Measurements from ENCODE around the gene IL15RA.
A peak's percentile ranks its signal among the peaks of the same experiment; 100 is the strongest.

IL15RA gene

DNA sequence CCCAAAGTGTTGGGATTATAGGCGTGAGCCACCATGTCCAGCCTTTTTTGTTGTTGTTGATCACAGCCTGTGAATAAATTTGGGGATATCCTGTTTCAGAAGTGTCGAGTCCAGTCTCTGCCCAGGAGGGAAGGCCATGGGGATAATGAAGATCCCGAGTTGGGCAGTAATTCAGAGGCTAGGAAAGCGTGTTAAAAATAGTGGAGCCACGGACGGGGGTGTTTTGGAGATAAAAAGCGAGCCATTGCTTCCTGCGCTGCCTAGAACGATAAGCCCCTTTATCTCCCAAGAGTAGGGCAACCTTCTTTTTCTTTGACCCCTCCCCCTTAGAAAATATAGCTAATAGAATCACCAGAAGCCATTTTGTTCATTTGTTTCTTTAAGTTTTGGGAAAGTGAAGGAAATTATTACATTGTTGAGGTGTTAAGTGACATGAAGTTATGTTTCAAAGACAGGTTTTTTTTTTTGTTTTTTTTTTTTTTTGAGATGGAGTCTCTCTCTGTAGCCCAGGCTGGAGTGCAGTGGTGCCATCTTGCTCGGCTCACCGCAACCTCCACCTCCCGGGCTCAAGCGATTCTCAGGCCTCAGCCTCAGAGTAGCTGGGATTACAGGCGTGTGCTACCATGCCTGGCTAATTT lies 43.3 kb downstream of the IL15RA start:
- no peak overlapping the region for H2BK12ac ChIP-seq (ENCODE audit: low read length in 2 of 2)
- peaks cover 59 to 94% of the 10 kb centered on the region in 2 experiments for H3K36me3 ChIP-seq (ENCODE audit: control insufficient read depth in 1 of 2, insufficient read depth in 2 of 2, low read depth in 1 of 2, low read length in 2 of 2)

DNA sequence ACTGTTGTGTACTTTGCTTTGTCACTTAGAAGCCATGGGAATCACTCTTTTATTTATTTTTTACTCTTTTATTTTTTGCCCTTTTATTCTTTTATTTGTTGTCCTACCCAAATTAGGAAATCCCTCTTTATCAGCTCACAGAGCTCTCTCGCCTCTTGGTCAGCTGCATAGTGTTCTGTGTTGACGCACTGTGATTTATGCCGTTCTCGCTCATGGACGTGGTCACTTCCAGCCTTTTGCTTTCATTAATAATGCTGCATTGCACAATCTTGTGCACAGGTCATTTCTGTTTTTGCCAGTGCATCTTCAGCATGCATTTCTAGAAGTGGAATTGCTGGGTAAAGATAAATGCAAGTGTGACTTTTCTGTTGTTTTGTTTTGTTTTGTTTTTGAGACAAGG lies 45.0 kb downstream of the IL15RA start:
- no peak overlapping the region for H4K8ac ChIP-seq (ENCODE audit: low read length)
- H3K4me1 ChIP-seq (ENCODE audit: control insufficient read depth, insufficient read depth, low read depth, low read length): no peaks in the 10 kb centered on the region
- 76% methylated on average over 5 of the region's 5 CpGs for whole genome bisulfite sequencing
- no peak overlapping the region for H3K9ac ChIP-seq (ENCODE audit: low read length)
- no peak overlapping the region for H2BK5ac ChIP-seq (ENCODE audit: low read depth, low read length, poor library complexity, severe bottlenecking)
- no peak overlapping the region for H2AFZ ChIP-seq (ENCODE audit: low read depth, low read length)
- H3K23ac ChIP-seq (ENCODE audit: low read length in 2 of 2): no peak overlapping the region
- H3K14ac ChIP-seq (ENCODE audit: low read length in 2 of 2): no peak overlapping the region
- H3K4ac ChIP-seq (ENCODE audit: low read depth in 1 of 2, low read length in 2 of 2): no peak overlapping the region
- H3K4me3 ChIP-seq (ENCODE audit: insufficient read depth in 1 of 2, low read depth in 1 of 2, low read length in 2 of 2): no peak overlapping the region
- peaks cover 61 to 91% of the 10 kb centered on the region in 2 experiments for H3K36me3 ChIP-seq (ENCODE audit: control insufficient read depth in 1 of 2, insufficient read depth in 2 of 2, low read depth in 1 of 2, low read length in 2 of 2)
- H2BK120ac ChIP-seq (ENCODE audit: low read depth, low read length): no peak overlapping the region
- H3K18ac ChIP-seq (ENCODE audit: low read depth in 1 of 2, low read length in 2 of 2): no peak overlapping the region
- no peak overlapping the region for H2AK5ac ChIP-seq (ENCODE audit: low read length, severe bottlenecking)
- H3K27ac ChIP-seq (ENCODE audit: low read length, poor library complexity, severe bottlenecking): no peak overlapping the region
- DNase-seq: peak; percentile 18
- peaks cover 9% of the 10 kb centered on the region for H3K79me1 ChIP-seq (replicated peaks; ENCODE audit: low read length, poor library complexity, severe bottlenecking)
- H2BK15ac ChIP-seq (ENCODE audit: low read depth, poor library complexity, severe bottlenecking): no peak overlapping the region
- H3K9me3 ChIP-seq (ENCODE audit: control insufficient read depth, low read length): no peaks in the 10 kb centered on the region
- no peak overlapping the region for H4K91ac ChIP-seq (ENCODE audit: low read length)
- no peak overlapping the region for H3K4me2 ChIP-seq (ENCODE audit: low read length, poor library complexity, severe bottlenecking)
- H3K27me3 ChIP-seq (ENCODE audit: control insufficient read depth in 1 of 2, insufficient read depth in 1 of 2, low read length in 2 of 2): no peaks in the 10 kb centered on the region
- H2BK12ac ChIP-seq (ENCODE audit: low read length in 2 of 2): no peak overlapping the region

More for the DNA sequence above, 43.3 kb downstream of the IL15RA start:
- Histone ChIP-seq H2BK120ac (ENCODE audit: low read depth, low read length) (no peak overlapping the region), H2AFZ (ENCODE audit: low read depth, low read length) (no peak overlapping the region), H4K8ac (ENCODE audit: low read length) (no peak overlapping the region), H3K9me3 (ENCODE audit: control insufficient read depth, low read length) (no peaks in the 10 kb centered on the region), H3K4me2 (ENCODE audit: low read length, poor library complexity, severe bottlenecking) (no peak overlapping the region), H2BK5ac (ENCODE audit: low read depth, low read length, poor library complexity, severe bottlenecking) (no peak overlapping the region), H2AK5ac (ENCODE audit: low read length, severe bottlenecking) (no peak overlapping the region), H3K9ac (ENCODE audit: low read length) (no peak overlapping the region), H3K27ac (ENCODE audit: low read length, poor library complexity, severe bottlenecking) (no peak overlapping the region), H3K4me1 (ENCODE audit: control insufficient read depth, insufficient read depth, low read depth, low read length) (no peaks in the 10 kb centered on the region), H3K27me3 (ENCODE audit: control insufficient read depth in 1 of 2, insufficient read depth in 1 of 2, low read length in 2 of 2) (no peaks in the 10 kb centered on the region), H2BK15ac (ENCODE audit: low read depth, poor library complexity, severe bottlenecking) (no peak overlapping the region), H4K91ac (ENCODE audit: low read length) (no peak overlapping the region), H3K14ac (ENCODE audit: low read length in 2 of 2) (no peak overlapping the region), H3K4ac (ENCODE audit: low read depth in 1 of 2, low read length in 2 of 2) (no peak overlapping the region), H3K4me3 (ENCODE audit: insufficient read depth in 1 of 2, low read depth in 1 of 2, low read length in 2 of 2) (no peak overlapping the region), H3K79me1 (replicated peaks; ENCODE audit: low read length, poor library complexity, severe bottlenecking) (peaks cover 9% of the 10 kb centered on the region), H3K23ac (ENCODE audit: low read length in 2 of 2) (no peak overlapping the region), H3K18ac (ENCODE audit: low read depth in 1 of 2, low read length in 2 of 2) (no peak overlapping the region)
- DNase-seq: no peak
- 92% methylated on average over 9 of the region's 14 CpGs for WGBS

DNA sequence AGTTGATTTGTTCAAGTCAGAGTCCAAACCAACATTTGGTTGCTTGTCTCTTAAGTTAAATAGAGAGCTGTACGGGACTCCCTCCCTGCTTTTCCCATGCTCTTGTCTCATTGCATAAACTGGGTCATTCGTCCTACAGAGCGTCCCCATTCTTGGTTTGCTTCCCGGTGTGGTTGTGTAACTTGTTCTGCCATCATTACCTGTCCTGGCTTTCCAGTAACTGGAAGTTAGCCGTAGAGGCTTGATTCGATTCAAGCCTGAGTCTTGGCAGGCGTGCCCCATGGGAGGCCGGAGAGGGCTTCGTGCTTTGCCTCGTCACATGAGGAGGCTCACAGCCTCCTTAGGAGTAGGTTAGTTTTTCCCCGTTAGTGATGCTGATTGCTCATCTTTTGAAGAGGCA lies 47.1 kb downstream of the IL15RA start:
- H3K36me3 ChIP-seq (ENCODE audit: control insufficient read depth in 1 of 2, insufficient read depth in 2 of 2, low read depth in 1 of 2, low read length in 2 of 2): peaks cover 53 to 85% of the 10 kb centered on the region in 2 experiments
- no peak overlapping the region for H2BK5ac ChIP-seq (ENCODE audit: low read depth, low read length, poor library complexity, severe bottlenecking)
- H2BK15ac ChIP-seq (ENCODE audit: low read depth, poor library complexity, severe bottlenecking): no peak overlapping the region
- H2AFZ ChIP-seq (ENCODE audit: low read depth, low read length): no peak overlapping the region
- H3K4me2 ChIP-seq (ENCODE audit: low read length, poor library complexity, severe bottlenecking): no peak overlapping the region
- DNase-seq: no peak
- H2BK120ac ChIP-seq (ENCODE audit: low read depth, low read length): no peak overlapping the region
- no peak overlapping the region for H3K23ac ChIP-seq (ENCODE audit: low read length in 2 of 2)
- H2AK5ac ChIP-seq (ENCODE audit: low read length, severe bottlenecking): no peak overlapping the region
- peaks cover 9% of the 10 kb centered on the region for H3K79me1 ChIP-seq (replicated peaks; ENCODE audit: low read length, poor library complexity, severe bottlenecking)
- H3K4ac ChIP-seq (ENCODE audit: low read depth in 1 of 2, low read length in 2 of 2): no peak overlapping the region
- no peak overlapping the region for H3K9ac ChIP-seq (ENCODE audit: low read length)
- no peaks in the 10 kb centered on the region for H3K9me3 ChIP-seq (ENCODE audit: control insufficient read depth, low read length)
- H3K4me3 ChIP-seq (ENCODE audit: insufficient read depth in 1 of 2, low read depth in 1 of 2, low read length in 2 of 2): no peak overlapping the region
- H4K8ac ChIP-seq (ENCODE audit: low read length): no peak overlapping the region
- no peak overlapping the region for H3K18ac ChIP-seq (ENCODE audit: low read depth in 1 of 2, low read length in 2 of 2)
- WGBS: 88% methylated on average over 10 of the region's 11 CpGs
- H4K91ac ChIP-seq (ENCODE audit: low read length): no peak overlapping the region
- no peak overlapping the region for H3K27ac ChIP-seq (ENCODE audit: low read length, poor library complexity, severe bottlenecking)
- no peaks in the 10 kb centered on the region for H3K4me1 ChIP-seq (ENCODE audit: control insufficient read depth, insufficient read depth, low read depth, low read length)
- no peaks in the 10 kb centered on the region for H3K27me3 ChIP-seq (ENCODE audit: control insufficient read depth in 1 of 2, insufficient read depth in 1 of 2, low read length in 2 of 2)
- no peak overlapping the region for H2BK12ac ChIP-seq (ENCODE audit: low read length in 2 of 2)
- H3K14ac ChIP-seq (ENCODE audit: low read length in 2 of 2): no peak overlapping the region

DNA sequence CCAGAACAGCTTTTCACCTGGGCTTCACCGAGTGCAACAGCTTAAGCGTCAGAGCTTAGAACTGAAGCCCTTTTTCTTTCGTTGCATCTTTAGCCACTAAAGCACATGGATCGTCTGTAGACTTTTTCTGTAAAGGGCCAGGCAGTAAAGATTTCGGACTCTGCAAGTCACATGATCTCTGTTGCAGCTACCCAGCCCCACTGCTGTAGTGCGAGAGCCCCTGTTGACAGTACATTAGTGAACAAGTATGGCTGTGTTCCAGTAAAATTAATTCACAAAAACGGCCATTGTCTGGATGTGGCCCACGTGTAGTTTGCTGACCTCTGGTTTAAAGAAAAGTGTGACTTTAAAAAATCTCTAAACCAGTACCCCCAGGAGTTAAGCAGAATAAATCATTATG lies 47.9 kb downstream of the IL15RA start:
- H3K4ac ChIP-seq (ENCODE audit: low read depth in 1 of 2, low read length in 2 of 2): no peak overlapping the region
- WGBS: 97% methylated on average over 7 of the region's 8 CpGs

More for the DNA sequence above, 47.9 kb downstream of the IL15RA start:
- no peaks in the 10 kb centered on the region for H3K27me3 ChIP-seq (ENCODE audit: control insufficient read depth in 1 of 2, insufficient read depth in 1 of 2, low read length in 2 of 2)
- no peak overlapping the region for H3K23ac ChIP-seq (ENCODE audit: low read length in 2 of 2)
- H2AK5ac ChIP-seq (ENCODE audit: low read length, severe bottlenecking): no peak overlapping the region
- H3K9me3 ChIP-seq (ENCODE audit: control insufficient read depth, low read length): no peaks in the 10 kb centered on the region
- DNase-seq: no peak
- no peak overlapping the region for H2BK15ac ChIP-seq (ENCODE audit: low read depth, poor library complexity, severe bottlenecking)
- no peak overlapping the region for H4K8ac ChIP-seq (ENCODE audit: low read length)
- no peak overlapping the region for H2BK12ac ChIP-seq (ENCODE audit: low read length in 2 of 2)
- no peaks in the 10 kb centered on the region for H3K4me1 ChIP-seq (ENCODE audit: control insufficient read depth, insufficient read depth, low read depth, low read length)
- no peak overlapping the region for H3K4me3 ChIP-seq (ENCODE audit: insufficient read depth in 1 of 2, low read depth in 1 of 2, low read length in 2 of 2)
- no peak overlapping the region for H2BK5ac ChIP-seq (ENCODE audit: low read depth, low read length, poor library complexity, severe bottlenecking)
- no peak overlapping the region for H3K4me2 ChIP-seq (ENCODE audit: low read length, poor library complexity, severe bottlenecking)
- H3K36me3 ChIP-seq (ENCODE audit: control insufficient read depth in 1 of 2, insufficient read depth in 2 of 2, low read depth in 1 of 2, low read length in 2 of 2): peaks cover 59 to 84% of the 10 kb centered on the region in 2 experiments
- H3K27ac ChIP-seq (ENCODE audit: low read length, poor library complexity, severe bottlenecking): no peak overlapping the region
- no peak overlapping the region for H3K18ac ChIP-seq (ENCODE audit: low read depth in 1 of 2, low read length in 2 of 2)
- no peak overlapping the region for H3K14ac ChIP-seq (ENCODE audit: low read length in 2 of 2)
- H4K91ac ChIP-seq (ENCODE audit: low read length): no peak overlapping the region
- H2AFZ ChIP-seq (ENCODE audit: low read depth, low read length): no peak overlapping the region
- H3K9ac ChIP-seq (ENCODE audit: low read length): no peak overlapping the region
- H3K79me1 ChIP-seq (replicated peaks; ENCODE audit: low read length, poor library complexity, severe bottlenecking): peaks cover 9% of the 10 kb centered on the region
- H2BK120ac ChIP-seq (ENCODE audit: low read depth, low read length): no peak overlapping the region

Data from mesenchymal stem cell (in vitro differentiated cells and primary cell).